DOHH2 (cell line): ENCODE data around the gene PTPN4.

Experiments used
- CTCF ChIP-seq: fragments of 200-600 bp; sonication (generic); IDR thresholded peaks from one replicate; pipeline ENCODE4 v1.5.1; 2014; ENCODE audit warnings: antibody characterized with exemption, mild to moderate bottlenecking, low read depth, low read length; ENCODE audit not compliant: poor library complexity, severe bottlenecking
- EZH2phosphoT487 ChIP-seq: fragments of 200-600 bp; sonication (generic); IDR thresholded peaks from 2 replicates; pipeline ENCODE4 v1.6.1; 2017; ENCODE audit warnings: borderline replicate concordance, mild to moderate bottlenecking, antibody characterized with exemption, low read length, moderate library complexity, mixed read lengths

- TF ChIP-seq CTCF (no peak), EZH2phosphoT487 (no peak)
These were observed 141.3 kb downstream of the PTPN4 start for GRCh38 chr2:119901013-119901412.
